Measurements from ENCODE around the gene WDFY3.

GRCh38 chr4:84927428-84927827 lies 39.1 kb downstream of the WDFY3 start:
- no peak for TF ChIP-seq CTCF (IDR thresholded peaks at IDR 0.05)
- no peak for TF ChIP-seq POLR2A (IDR thresholded peaks at IDR 0.05)

Measured in uterus (tissue), 2 donors.